ENCODE measurements around the gene GPHA2. TPM values are rescaled to one million over a fixed set of nuclear protein-coding genes. Genes with fewer than 3 reads are reported as not detected.

Gene GPHA2
- total RNA-seq, 1 donor from 2014 or later: 0.33 TPM

DNA sequence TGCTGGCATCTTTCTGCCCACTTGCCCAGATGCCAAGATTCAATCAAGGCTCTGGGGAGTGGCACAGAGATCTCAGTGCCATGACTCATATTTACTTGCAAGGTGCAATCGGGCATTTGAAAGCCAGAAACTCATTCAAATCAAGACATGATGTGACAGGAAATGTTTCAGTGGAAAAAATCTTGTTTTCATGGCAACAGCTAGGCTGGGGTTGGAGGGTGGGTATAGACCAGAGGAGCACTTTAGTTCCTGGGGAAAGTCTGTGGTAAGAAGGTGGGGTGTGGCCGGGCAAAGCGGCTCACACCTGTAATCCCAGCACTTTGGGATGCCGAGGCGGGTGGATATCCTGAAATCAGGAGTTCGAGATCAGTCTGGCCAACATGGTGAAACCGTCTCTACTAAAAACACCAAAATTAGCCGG is 35.0 kb upstream of the GPHA2 start:
- ATAC-seq (ENCODE audit: low read depth): peak; percentile 54
- POLR2A ChIA-PET: interaction anchor here (0.6 to 1.4 kb wide), 7 partner anchors 9 to 701 kb away, joined by 4 to 13 read pairs (median 8); partner anchors contain the start of genes BATF2 and POLA2
- Mint-ChIP-seq H3K36me3 (ENCODE audit: low read depth) (no peaks in the 10 kb centered on the region), H3K9me3 (no peaks in the 10 kb centered on the region), H3K4me1 (peaks cover 34% of the 10 kb centered on the region), H3K27ac (peak overlapping the region; percentile 84), H3K4me3 (peak overlapping the region; percentile 80), H3K27me3 (no peaks in the 10 kb centered on the region)
- CTCF ChIA-PET: no interaction called here
- intact Hi-C loops (cut with micrococcal nuclease): loop anchor here (5.0 kb wide), 2 partner anchors 42 to 48 kb away; partner anchors contain the start of genes ARL2 and PPP2R5B
- DNase-seq: no peak
- no peak for TF ChIP-seq CTCF (IDR thresholded peaks at IDR 0.05)

- intact Hi-C loops (cut with micrococcal nuclease): loop anchor here (2.0 kb wide), 1 partner anchor 14 kb away; no protein-coding TSS in a partner anchor
- DNase-seq: no peak
- ChIA-PET POLR2A (interaction anchor here (0.6 to 0.7 kb wide), 2 partner anchors 11 to 40 kb away, joined by 3 to 4 read pairs; no protein-coding TSS in a partner anchor), CTCF (no interaction called here)
- Mint-ChIP-seq H3K27ac (no peak overlapping the region), H3K36me3 (ENCODE audit: low read depth) (no peaks in the 10 kb centered on the region), H3K4me3 (no peak overlapping the region), H3K27me3 (no peaks in the 10 kb centered on the region), H3K4me1 (peaks cover 26% of the 10 kb centered on the region), H3K9me3 (no peaks in the 10 kb centered on the region)
- no peak for ATAC-seq (ENCODE audit: low read depth)
- no peak for TF ChIP-seq CTCF (IDR thresholded peaks at IDR 0.05)
Measured at GRCh38 chr11:64969209-64969608, 33.5 kb upstream of the GPHA2 start.

GRCh38 chr11:64967375-64967774 is 31.7 kb upstream of the GPHA2 start:
- Mint-ChIP-seq H3K27me3 (no peaks in the 10 kb centered on the region), H3K4me1 (peaks cover 17% of the 10 kb centered on the region), H3K4me3 (no peak overlapping the region), H3K9me3 (no peaks in the 10 kb centered on the region), H3K27ac (no peak overlapping the region), H3K36me3 (ENCODE audit: low read depth) (no peaks in the 10 kb centered on the region)
- ATAC-seq (ENCODE audit: low read depth): no peak
- no peak for TF ChIP-seq CTCF (IDR thresholded peaks at IDR 0.05)
- CTCF ChIA-PET: no interaction called here
- no peak for DNase-seq
- intact Hi-C loops (cut with micrococcal nuclease): no loop called here
- POLR2A ChIA-PET: no interaction called here

DNA sequence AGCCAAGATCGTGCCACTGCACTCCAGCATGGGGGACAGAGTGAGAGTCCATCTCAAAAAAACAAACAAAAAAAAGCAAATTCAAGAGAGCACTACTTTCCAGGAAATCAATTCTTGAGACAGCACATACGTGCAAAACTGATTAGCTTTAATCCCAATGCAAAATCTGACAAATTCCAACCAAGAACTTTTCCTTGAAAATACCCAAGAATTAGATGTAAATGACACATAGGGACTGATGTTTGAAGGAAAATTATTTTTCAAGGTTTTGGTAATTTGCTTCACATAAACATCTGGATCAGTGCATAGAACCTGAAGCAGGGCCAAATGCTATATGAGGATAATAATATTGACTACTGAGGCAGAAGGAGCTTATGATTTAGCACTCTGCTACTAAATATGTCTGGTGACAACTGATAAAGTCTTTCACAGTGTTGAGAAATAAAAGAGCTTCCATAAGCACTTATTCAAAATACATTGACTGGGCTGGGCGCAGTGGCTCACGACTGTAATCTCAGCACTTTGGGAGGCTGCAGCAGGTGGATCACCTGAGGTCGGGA is 27.5 kb upstream of the GPHA2 start:
- H3K36me3 Mint-ChIP-seq (ENCODE audit: low read depth): no peaks in the 10 kb centered on the region
- H3K4me3 Mint-ChIP-seq: no peak overlapping the region
- DNase-seq (no peak), ATAC-seq (ENCODE audit: low read depth) (no peak)
- ChIA-PET CTCF (no interaction called here), POLR2A (interaction anchor here (0.8 kb wide), 1 partner anchor 57 kb away, joined by 3 read pairs; no protein-coding TSS in a partner anchor)
- TF ChIP-seq CTCF (IDR thresholded peaks at IDR 0.05): no peak
- no peak overlapping the region for H3K27ac Mint-ChIP-seq
- H3K27me3 Mint-ChIP-seq: peaks cover 2% of the 10 kb centered on the region
- H3K9me3 Mint-ChIP-seq: no peaks in the 10 kb centered on the region
- H3K4me1 Mint-ChIP-seq: peaks cover 6% of the 10 kb centered on the region
- intact Hi-C loops (cut with micrococcal nuclease): no loop called here

- Mint-ChIP-seq H3K4me3 (no peak overlapping the region), H3K27me3 (peaks cover 2% of the 10 kb centered on the region), H3K27ac (no peak overlapping the region), H3K9me3 (no peaks in the 10 kb centered on the region), H3K36me3 (ENCODE audit: low read depth) (no peaks in the 10 kb centered on the region), H3K4me1 (peaks cover 6% of the 10 kb centered on the region)
- ChIA-PET POLR2A (no interaction called here), CTCF (no interaction called here)
- intact Hi-C loops (cut with micrococcal nuclease): no loop called here
- TF ChIP-seq CTCF (IDR thresholded peaks at IDR 0.05): no peak
- DNase-seq: no peak
- ATAC-seq (ENCODE audit: low read depth): no peak
Measured at GRCh38 chr11:64960719-64961118, 25.0 kb upstream of the GPHA2 start.
